GM18951 (cell line): ENCODE measurements around the gene PHYKPL.

Source experiments
- POLR2A ChIP-seq: IDR thresholded peaks from 4 replicates; pipeline ENCODE4 v1.6.1; 2011; ENCODE audit warnings: mild to moderate bottlenecking; ENCODE audit not compliant: insufficient read length, insufficient read depth; ENCODE audit errors: extremely low read depth
- in situ Hi-C: fragments of 300-500 bp; cut with MboI; formaldehyde crosslinking; loops from one replicate; pipeline ENCODE4 v1.12.0; 2022; ENCODE audit warnings: low sequenced_read_pairs, mixed read lengths, inconsistent platforms; ENCODE audit not compliant: unreplicated experiment

PHYKPL gene

GRCh38 chr5:178176791-178177190 is 55.8 kb downstream of the PHYKPL start:
- no peak for TF ChIP-seq POLR2A
- in situ Hi-C loops, result no loop called here

GRCh38 chr5:178174456-178174855 is 58.1 kb downstream of the PHYKPL start:
- in situ Hi-C loops, result no loop called here
- no peak for TF ChIP-seq POLR2A

GRCh38 chr5:178170455-178170854 is 62.1 kb downstream of the PHYKPL start:
- in situ Hi-C loops, result no loop called here
- no peak for TF ChIP-seq POLR2A

- TF ChIP-seq POLR2A, result no peak
- in situ Hi-C loops, result no loop called here
Observed at GRCh38 chr5:178165581-178165980, 67.0 kb downstream of the PHYKPL start.

GRCh38 chr5:178163772-178164735 is 68.5 kb downstream of the PHYKPL start:
- in situ Hi-C loops, result no loop called here
- TF ChIP-seq POLR2A, result no peak

- TF ChIP-seq POLR2A, result no peak
- in situ Hi-C loops, result no loop called here
Observed at GRCh38 chr5:178162481-178162880, 70.1 kb downstream of the PHYKPL start.

- TF ChIP-seq POLR2A, result no peak
- in situ Hi-C loops, result no loop called here
Observed at GRCh38 chr5:178160176-178160575, 72.4 kb downstream of the PHYKPL start.
